SK-N-DZ (cell line): ENCODE results near the gene ITPK1.

Experiments used
- DNase-seq: peaks from one replicate; pipeline ENCODE4 v3.0.0-alpha.2; 2015; ENCODE audit warnings: low spot score

ITPK1 gene

DNA sequence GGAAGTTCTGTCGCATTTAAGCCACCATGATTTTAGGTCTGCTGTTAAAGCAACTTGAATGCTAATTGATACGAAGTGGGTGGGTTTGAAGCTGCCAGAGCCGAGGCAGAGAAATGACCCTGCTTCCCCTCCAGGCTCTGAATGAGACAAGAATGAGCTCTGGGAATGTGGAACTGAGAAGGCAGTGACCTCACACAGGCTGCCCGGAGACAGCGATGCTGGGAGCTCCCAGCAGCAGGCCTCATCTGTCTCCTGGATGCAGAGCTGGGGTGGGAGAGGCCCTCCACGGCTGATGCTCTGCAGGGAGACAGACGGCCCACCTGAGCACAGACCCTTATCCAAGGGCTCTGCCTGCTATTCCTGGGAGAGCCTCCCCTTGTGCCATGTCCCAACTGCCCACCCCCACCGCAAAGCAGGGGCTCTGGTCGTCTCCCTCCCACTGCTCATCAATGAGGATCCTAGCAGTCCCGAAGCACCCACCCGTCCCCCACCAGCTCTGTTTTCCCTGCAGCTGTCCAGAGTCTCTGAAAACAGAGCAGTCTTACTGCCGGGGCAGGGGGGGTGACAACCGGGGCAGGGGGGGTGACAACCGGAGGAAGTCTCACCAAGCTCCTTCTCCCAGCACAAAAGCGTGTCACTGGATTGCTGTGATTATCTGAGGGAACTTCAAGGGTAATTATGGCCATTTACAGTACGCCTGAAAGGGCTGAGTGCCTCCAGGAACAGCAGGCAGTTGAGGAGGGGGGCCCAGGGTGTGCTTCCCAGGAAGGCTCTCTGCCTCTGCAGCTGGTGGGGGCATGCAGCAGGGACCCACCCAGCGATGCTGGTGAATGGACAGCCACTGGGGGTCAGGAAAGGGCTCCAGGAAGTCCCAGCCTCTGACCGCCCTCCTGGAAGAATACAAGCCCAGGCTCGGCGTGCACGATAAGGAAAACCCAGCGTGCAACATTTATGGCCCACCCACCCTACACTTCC is 125.0 kb downstream of the ITPK1 start:
- peak; percentile 60 for DNase-seq

DNA sequence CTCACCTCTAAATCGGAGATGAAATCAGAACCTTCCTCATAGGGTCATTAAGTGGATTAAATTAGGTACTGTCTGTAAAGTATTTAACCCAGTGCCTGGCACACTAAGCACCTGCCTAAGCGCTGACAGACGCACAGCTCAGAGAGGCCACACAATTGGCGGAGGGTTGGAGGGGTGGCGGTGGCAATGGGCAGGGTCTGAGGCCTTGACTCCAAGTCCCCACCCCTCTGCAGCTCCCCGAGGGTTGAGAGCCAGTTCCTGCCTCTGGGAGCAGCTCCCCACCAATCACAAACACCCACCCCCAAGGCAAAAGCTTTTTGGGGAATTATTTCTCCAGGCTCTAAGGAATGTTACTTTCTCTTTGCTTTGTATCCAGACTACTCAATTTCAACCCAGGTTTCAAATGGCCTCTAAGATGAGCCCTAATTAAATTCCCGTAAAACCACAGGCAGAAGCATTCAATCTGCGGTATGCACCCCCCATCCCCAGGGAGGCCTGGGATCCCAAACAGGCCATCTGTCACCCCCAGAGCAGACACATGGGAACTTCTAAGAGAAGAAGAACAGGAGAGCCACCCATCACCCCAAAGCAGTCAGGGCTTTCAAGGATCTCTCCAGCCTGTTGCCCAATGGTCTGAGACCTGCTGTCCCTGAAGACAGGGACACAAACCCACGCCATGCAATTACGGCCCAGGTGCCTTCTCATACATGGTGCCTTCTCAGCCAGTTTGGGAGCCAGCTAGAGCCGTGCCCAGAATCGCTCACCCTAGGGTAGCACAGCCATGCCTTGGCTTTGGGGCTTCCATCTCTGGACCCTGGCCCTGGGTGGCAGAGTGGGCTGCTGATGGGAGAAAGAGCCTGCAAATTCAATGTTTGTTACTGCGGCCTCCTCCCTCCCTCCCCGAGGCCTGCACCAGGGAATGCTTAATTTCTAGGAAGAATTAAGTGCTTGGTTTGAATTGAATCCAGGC is 126.7 kb downstream of the ITPK1 start:
- peak; percentile 77 for DNase-seq

DNA sequence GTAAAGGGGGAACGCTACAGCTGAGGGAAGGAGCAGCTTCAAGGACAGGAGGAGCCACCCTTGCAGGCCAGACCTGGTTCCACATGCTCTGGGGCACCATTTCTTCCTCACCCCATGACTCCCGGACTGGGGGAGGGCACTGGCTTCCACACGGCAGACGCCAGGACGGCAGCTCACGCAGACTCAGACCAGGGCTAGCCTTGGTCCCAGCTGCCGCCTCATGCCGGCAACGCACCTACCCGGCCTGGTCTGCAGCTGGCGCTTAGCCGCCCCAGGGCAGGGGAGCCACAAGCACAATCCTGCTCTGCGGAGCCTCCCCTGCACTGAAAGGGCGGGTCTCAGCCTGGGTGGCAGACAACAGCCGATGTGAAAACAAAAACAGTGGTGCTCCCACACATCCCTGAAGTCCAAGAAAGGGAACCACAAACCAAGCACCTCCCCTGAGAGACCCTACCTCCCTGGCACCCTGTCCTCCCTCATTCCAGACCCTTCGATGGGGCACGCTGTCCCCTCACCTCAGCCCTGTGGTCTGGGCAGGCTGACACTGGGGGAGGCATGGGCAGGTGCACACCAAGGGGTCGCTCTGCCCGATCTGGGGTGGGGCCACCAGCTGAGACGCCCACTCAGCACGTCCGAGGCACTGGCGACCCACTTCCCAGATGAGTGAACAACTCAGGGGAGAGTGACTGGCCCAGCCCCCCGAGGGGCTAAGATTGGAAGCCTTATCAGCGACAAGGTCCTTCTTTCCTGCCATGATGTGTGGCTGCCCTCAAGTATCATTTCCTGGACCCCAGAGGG is 127.8 kb downstream of the ITPK1 start:
- DNase-seq = no peak

DNA sequence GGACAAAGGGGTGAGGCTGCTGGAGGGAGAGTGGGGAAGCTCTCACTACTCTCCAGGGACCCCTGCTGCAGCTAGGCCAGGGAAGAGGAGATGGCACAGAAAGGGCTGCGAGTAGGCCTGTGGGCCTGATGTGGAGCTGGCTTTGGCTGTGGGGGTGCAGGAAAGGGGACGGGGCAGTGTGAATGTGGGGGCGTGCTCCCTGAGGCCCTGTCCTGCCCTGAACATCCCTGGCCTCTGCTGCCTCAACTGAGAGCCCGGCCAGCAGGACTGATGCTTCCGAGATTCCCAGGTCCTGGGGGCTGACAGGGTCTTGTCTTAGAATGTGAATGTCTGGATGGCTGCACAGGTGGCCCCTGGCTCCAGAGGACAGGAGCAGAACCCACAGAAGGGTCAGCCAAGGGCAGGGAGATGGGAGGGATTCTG is 128.6 kb downstream of the ITPK1 start:
- DNase-seq = no peak

DNA sequence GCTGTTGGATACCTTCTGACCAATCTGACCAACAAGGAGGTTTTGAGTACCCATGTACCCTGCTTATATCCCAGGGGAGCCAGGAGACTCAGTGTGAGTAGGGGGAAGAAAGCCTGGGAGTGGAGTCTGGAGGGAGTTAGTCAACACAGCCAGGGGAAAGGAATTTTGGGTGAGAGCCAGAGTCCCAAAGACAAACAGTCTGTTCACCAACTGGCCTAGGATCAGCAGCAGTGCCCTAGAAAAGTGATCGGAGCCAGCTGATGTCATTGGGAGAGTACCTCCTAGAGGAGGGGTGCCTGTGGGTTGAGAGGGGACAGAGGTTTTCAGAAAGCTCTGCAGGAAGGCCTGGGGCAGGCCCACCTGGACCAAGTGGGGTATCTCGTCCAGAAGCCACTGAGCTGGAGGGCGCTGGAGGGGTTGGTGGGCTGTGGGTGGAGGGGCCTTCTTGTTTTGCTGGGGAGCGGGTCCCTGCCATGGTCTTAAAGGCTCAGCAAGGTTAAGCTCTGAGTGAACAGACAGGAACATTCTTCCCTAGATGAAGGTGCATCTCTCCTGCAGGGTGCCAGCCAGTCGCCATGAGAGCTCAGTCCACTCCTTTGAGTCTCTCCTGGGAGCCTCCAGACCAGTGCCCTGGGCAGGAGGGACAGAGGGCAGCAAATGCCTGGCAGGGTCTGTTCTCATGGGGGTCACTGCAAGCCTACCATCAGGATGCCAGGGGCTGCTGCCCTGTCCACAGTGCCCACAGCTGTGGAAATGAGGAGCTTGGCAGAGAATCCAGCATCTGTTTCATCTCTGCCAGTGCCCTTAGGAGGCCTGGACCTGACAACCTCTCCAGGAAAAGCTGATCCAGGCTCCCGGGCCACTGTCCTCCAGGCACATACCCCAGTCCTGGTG is 129.2 kb downstream of the ITPK1 start:
- no peak for DNase-seq

DNA sequence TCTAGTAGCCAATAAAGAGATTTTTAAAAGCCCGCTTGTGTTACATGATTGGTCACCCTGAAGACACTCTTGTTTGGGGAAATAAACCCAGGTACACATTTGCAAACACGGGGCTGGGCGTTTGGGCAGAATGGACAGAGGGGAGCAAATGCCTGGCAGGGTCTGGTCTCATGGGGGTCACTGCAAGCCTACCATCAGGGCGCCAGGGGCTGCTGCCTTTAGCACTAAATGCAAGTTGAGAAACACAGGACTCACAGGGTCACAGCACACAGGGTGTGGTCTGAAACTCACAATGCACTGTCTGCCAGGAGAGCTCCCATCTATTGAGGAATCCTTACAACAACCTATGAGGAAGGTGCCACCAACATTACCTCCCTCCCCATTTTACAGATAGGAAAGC is 130.2 kb downstream of the ITPK1 start:
- no peak for DNase-seq

DNA sequence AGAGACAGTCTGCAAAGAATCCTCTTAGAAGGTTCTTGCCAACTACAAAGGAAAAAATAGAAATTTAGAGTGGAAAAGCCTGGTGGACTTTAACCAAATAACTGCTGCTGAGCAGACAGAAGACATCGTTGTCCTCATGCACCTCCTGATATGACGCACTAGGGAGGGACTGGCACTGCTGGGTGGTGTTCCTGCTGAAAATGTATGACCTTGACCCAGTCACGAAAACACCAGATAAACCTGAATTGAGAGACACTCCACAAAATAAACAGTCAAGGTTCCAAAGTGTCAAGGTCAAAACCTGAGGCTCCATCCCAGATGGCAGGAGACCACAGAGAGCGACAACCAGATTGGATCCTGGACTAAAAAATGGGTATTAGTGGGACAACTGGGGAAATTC is 130.8 kb downstream of the ITPK1 start:
- no peak for DNase-seq

DNA sequence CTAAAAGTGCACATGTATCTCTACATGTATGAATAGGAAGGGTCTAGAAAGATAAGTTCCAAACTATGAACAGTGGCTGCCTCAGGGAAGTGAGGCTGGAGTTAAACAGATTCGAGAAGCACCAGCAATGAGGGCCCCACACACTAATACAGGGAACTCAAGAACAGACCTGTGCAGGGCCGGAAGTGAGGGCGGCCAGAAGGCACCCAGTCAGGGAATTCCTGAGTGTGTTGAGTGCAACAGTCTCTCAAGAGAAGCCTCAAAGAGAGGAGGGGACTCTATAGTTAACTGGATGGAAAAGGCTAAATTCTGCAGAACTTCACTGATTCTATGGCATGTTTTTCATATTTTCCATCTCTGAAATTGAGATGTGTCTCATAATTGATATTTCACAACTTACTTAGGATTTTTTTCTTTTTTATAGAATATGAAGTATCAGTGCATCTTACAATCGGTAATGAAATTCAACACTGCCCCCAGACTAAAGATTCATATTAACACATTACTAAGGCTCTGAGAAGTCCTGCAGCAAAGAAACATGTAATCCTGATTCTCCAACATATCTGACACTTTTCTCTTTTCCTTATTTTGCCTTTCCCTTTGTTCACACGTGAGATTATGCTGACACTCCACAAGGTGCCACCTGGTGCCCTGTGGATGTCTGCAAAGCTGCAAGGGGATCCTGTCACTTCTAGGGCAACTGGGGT is 131.5 kb downstream of the ITPK1 start:
- no peak for DNase-seq

DNA sequence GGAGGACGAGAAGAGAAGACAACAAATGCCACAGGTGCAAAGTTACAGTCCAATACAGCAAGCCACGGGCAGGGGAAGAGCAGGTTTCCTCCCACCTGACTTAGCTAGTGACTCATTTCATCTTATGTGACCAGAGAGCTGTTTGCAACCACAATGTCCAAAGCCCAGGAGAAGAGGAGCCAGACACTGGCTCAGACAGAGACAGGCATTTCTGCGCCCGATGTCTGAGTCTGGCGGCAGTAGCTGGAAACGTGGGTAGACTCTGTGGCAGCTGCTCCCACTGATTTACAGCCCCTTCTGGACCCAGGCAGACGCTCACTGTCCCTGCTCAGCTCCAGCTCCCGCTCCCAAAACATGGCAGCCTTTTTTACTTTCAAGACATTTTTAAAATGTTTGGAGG is 132.8 kb downstream of the ITPK1 start:
- no peak for DNase-seq

DNA sequence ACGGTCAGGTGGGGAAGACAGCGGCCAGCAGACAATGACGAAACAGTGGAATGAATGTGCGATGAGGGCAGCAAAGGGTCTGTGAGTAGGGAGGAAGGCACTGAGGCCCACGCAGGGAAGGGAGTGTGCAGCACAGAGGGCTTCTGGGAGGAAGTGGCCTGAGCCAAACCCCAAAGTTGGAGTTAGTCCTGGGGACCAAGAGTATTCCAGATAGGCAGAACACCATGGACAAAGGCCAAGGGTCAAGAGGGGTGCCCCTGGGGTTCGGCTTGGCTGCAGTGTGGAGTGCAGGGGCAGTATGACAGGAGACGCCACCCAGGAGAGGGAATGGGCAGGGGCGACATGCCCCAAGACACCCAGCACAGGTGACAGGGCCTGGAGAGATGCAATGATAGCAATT is 134.0 kb downstream of the ITPK1 start:
- DNase-seq = no peak

DNA sequence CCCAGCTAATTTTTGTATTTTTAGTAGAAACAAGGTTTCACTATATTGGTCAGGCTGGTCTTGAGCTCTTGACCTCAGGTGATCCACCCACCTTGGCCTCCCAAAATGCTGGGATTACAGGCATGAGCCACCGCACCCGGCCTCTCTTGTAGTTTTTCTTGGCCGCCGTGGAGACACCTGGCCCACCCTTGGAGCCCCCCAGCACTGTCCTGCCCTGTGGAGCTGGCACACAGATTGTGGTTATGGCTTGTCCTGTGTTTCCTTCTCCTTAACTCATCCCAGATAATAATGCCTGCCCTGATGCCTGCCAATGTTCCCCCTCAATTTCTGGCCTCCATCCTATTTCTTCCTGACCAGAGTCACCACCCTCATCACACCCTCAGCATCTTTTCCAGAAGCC is 134.9 kb downstream of the ITPK1 start:
- DNase-seq = no peak

DNA sequence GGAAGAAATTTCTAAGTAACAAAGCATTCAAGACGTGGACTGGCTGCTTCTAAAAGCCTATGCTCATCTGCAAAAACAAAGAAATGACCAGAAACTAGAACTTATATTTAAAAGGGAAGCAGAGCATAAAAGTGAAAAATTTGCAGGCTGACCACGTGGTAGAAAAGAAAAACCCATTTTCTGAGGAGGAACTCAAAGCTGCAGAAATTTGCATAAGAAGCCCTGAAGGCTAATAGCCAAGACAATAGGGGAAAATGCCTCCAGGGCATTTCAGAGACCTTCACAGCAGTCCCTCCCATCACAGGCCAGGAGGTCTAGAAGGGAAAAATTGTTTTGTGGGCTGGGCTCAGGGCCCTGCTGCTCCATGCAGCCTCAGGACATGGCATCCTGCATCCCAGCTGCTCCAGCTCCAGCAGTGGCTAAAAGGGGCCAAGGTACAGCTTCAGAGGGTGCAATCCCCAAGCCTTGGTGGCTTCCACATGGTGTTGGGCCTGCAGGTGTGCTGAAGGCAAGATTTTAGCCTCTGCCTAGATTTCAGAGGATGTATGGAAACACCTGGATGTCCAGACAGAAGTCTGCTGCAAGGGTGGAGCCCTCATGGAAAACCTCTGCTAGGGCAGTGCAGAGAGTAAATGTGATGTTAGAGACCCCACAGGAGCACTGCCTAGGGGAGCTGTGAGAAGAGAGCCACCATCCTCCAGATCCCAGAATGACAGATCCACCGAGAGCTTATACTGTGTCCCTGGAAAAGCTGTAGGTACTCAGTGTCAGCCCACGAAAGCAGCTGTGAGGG is 137.3 kb downstream of the ITPK1 start:
- no peak for DNase-seq

DNA sequence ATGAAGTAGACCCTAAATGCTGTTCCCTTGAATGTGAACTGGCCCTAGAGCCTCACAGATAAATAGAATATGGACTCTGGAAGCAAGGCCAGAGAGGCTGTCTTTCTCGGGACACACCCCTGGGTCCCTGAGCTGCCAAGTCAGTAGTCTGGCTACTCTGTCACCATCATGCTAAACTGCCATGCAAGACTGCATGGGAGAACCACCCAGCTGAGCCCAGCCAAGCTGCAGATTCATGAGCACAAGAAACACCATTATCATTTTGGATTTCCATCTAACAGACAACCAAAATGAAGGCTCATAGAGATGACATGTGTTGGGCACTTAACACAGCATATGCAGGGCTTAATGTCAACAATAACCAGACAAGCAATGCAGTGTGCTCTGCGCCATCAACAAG is 139.5 kb downstream of the ITPK1 start:
- DNase-seq = no peak

DNA sequence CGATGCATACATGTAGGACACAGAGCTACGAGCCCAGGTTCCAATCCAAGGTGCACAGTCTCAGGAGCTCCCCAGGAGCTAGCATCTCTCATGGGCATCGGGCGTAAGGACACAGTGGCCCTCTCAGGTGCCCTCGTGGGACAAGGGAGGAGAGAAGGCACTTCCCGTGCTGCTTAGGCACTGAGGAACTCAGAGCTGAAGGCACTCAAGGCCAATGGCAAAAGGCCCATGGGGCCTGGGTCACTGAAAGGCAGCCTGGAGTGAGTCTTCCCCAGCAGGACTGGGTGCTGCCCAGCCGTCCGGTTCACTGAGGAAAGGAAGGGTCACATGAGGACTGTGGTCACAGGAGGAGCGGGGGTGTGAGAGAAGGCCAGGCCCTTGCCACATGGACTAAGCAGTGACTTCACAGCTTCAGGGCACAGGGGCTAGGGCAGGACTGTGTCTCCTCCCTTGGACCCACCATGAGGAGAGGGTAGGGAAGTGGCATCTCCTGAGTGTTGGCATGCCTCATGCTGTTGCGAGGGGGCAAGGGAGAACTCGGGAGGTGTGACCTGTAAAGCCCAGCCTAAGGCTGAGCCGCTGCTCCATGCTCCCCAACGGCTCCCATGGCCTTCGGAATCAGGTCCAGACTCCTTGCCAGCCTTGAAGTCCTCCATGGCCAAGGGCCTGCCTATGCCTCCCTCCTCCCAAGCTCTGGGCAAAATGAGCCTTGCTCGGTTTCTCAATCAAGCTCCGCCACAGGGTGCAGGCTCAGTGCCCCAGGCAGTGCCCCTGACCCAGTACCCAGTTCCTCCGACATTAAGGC is 141.0 kb downstream of the ITPK1 start:
- DNase-seq = no peak

DNA sequence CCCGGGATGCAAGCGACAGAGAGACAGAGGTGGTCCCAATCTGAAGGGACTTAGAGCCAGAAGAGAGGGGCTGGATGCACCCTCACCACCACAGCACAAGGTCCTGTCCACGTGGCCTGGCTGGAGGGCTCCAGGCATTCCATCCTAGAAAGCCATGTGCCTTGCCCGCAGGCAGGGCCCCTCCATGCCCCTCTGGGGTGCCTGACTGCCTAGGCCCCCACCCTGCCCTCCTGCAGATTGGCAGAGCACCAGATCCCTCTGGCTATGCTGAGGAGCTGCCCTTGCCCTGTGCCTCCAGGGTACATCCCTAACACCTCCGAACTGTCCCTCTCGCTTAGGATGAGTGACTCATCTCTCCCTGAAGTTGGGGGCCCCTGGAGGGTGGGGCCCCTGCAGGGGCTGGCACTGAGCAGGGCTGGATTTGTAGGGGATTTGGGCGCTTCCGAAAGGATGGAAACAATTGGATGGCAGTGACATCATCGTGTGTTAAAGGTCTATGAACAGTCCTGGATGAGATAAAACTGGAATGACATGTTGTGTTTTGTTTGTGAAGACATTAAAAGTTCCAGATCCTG is 141.8 kb downstream of the ITPK1 start:
- no peak for DNase-seq

DNA sequence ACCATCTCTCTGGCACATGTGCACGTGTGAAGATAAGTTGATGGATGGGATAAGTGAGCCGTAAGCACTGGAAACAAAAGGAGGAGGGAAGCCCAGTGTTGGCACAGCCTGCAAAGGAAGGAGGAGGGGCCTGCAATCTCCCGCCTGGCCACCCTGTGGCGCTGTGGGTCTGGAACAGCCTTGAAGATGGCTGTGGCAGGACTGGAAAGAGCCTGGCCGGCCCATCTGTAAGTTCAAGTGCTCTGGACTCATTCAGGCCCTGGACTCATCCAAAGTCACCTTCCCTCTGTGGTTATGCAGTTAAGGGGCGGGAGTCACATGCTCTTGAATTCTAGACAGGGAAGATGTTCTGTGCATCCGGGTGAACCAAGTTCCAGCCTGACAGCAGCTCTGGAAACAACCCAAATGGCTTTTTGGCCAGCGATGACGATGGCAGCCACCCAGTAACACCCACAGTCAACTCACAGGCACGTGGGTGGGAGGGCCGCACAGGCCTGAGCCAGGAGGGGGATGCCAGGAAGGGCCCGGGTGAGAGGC is 142.4 kb downstream of the ITPK1 start:
- peak; percentile 18 for DNase-seq

DNA sequence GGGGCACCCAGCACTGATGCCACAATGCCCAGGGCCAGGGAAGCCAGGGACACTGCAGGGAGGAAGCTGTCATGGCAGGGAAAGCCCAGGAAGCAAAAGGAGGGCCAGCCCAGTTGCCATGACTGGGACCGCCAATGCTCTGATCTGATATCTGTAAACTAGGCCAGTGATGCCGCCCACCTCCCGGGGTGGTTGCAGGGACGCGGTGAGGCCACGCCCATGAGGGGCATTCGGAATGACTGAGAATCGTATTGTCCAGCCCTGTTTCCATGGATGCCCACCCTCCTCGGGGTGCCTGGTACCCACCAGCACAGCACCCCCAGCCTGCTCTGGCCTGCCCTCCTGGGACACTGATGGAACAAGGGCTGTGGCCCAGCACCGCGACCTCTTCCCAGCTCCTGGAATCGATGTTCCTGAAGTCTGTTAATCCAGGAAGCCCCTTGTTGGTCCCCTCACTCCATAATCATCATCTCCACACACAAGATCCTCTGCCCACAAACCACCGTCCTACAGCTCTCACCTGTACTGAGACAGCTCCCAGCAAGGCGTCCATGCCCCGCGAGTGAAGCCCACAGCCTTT is 144.0 kb downstream of the ITPK1 start:
- no peak for DNase-seq
